Loucy (cell line): ENCODE results near the gene HOXB8.

Experiments
- CTCF ChIP-seq: fragments of 200-600 bp; sonication (generic); conservative IDR thresholded peaks from 2 replicates; pipeline ENCODE4 v1.5.1; 2014; ENCODE audit warnings: mild to moderate bottlenecking, antibody characterized with exemption, low read length
- EZH2phosphoT487 ChIP-seq: fragments of 200-600 bp; IDR thresholded peaks from 2 replicates; pipeline ENCODE4 v1.6.1; 2018; ENCODE audit warnings: antibody characterized with exemption, mild to moderate bottlenecking, moderate library complexity, borderline replicate concordance

- TF ChIP-seq CTCF (no peak), EZH2phosphoT487 (no peak)
These were observed 14.3 kb upstream of the HOXB8 start for GRCh38 chr17:48629411-48629759.
